NT2/D1 (cell line): ENCODE measurements around the gene ERICH3.

ENCODE experiments used
- SUZ12 ChIP-seq: IDR thresholded peaks from 2 replicates; pipeline ENCODE4 v1.6.1; 2011; ENCODE audit not compliant: insufficient read length, insufficient read depth; ENCODE audit errors: extremely low read depth
- YY1 ChIP-seq: IDR thresholded peaks from 2 replicates; pipeline ENCODE4 v1.6.1; 2011; ENCODE audit not compliant: insufficient read length, insufficient read depth
- ZNF274 ChIP-seq: IDR thresholded peaks from 2 replicates; pipeline ENCODE4 v1.6.1; 2011; ENCODE audit warnings: mild to moderate bottlenecking, low read depth, low read length

GRCh38 chr1:74571493-74571800 is 102.1 kb downstream of the ERICH3 start:
- TF ChIP-seq YY1, result no peak
- TF ChIP-seq ZNF274, result no peak
- no peak for TF ChIP-seq SUZ12
